ENCODE results near the gene RHOC. TPM values are rescaled to one million over a fixed set of nuclear protein-coding genes. Genes with fewer than 3 reads are reported as not detected.

RHOC gene
- total RNA-seq = 11.5 and 13.5 TPM in 2 replicates

- Mint-ChIP-seq H3K4me1 (peaks cover 51% of the 10 kb centered on the region), H3K9me3 (no peaks in the 10 kb centered on the region), H3K27ac (no peak within 1 kb of the TSS), H3K27me3 (no peaks in the 10 kb centered on the region), H3K36me3 (ENCODE audit: low read depth) (no peaks in the 10 kb centered on the region), H3K4me3 (peak within 1 kb of the TSS; percentile 82)
- intact Hi-C loops (cut with micrococcal nuclease) = loop anchor here (1.0 to 10.0 kb wide), 7 partner anchors 9 to 316 kb away; partner anchors contain the start of genes CAPZA1, MOV10, PPM1J and ST7L
- peak; percentile 86 for ATAC-seq (ENCODE audit: low read depth)
- ChIA-PET CTCF (interaction anchor here (0.8 to 6.5 kb wide), 5 partner anchors 9 to 315 kb away, joined by 4 to 50 read pairs (median 5); partner anchors contain the start of genes MOV10 and PPM1J), POLR2A (interaction anchor here (0.6 to 2.3 kb wide), 5 partner anchors 32 to 316 kb away, joined by 3 to 7 read pairs (median 3); partner anchors contain the start of genes CAPZA1, MOV10 and ST7L)
- DNase-seq = no peak
- no peak for TF ChIP-seq CTCF (IDR thresholded peaks at IDR 0.05)
Observed at GRCh38 chr1:112706505-112707220, at the start of gene RHOC. RHOC (minus strand) TSS chr1:112707127; CDS start chr1:112703799, 3,328 bp downstream.

GRCh38 chr1:112754116-112754628 lies 47.2 kb upstream of the RHOC start:
- peaks cover 7% of the 10 kb centered on the region for H3K9me3 Mint-ChIP-seq

GRCh38 chr1:112748396-112748795 lies 41.5 kb upstream of the RHOC start:
- H3K36me3 Mint-ChIP-seq (ENCODE audit: low read depth) = no peaks in the 10 kb centered on the region
- H3K4me1 Mint-ChIP-seq = peaks cover 5% of the 10 kb centered on the region
- no peak overlapping the region for H3K4me3 Mint-ChIP-seq
- H3K27me3 Mint-ChIP-seq = peaks cover 45% of the 10 kb centered on the region
- no peak for ATAC-seq (ENCODE audit: low read depth)
- ChIA-PET POLR2A (no interaction called here), CTCF (no interaction called here)
- intact Hi-C loops (cut with micrococcal nuclease) = no loop called here
- no peak for DNase-seq
- no peak overlapping the region for H3K27ac Mint-ChIP-seq
- H3K9me3 Mint-ChIP-seq = peaks cover 2% of the 10 kb centered on the region
- TF ChIP-seq CTCF (IDR thresholded peaks at IDR 0.05) = no peak

More at GRCh38 chr1:112754116-112754628, 47.2 kb upstream of the RHOC start:
- Mint-ChIP-seq H3K4me1 (no peaks in the 10 kb centered on the region), H3K36me3 (ENCODE audit: low read depth) (peaks cover 2% of the 10 kb centered on the region), H3K4me3 (no peak overlapping the region), H3K27ac (no peak overlapping the region), H3K27me3 (peaks cover 43% of the 10 kb centered on the region)
- POLR2A ChIA-PET = no interaction called here
- ATAC-seq (ENCODE audit: low read depth) (no peak), DNase-seq (no peak)
- CTCF ChIA-PET = no interaction called here
- intact Hi-C loops (cut with micrococcal nuclease) = no loop called here
- no peak for TF ChIP-seq CTCF (IDR thresholded peaks at IDR 0.05)

- Mint-ChIP-seq H3K36me3 (ENCODE audit: low read depth) (no peaks in the 10 kb centered on the region), H3K27ac (no peak overlapping the region), H3K9me3 (no peaks in the 10 kb centered on the region), H3K4me1 (peaks cover 7% of the 10 kb centered on the region), H3K27me3 (peaks cover 63% of the 10 kb centered on the region), H3K4me3 (peak overlapping the region; percentile 24)
- CTCF ChIA-PET = no interaction called here
- no peak for TF ChIP-seq CTCF (IDR thresholded peaks at IDR 0.05)
- POLR2A ChIA-PET = no interaction called here
- no peak for DNase-seq
- ATAC-seq (ENCODE audit: low read depth) = no peak
- intact Hi-C loops (cut with micrococcal nuclease) = no loop called here
Observed at GRCh38 chr1:112744009-112744578, 37.2 kb upstream of the RHOC start.
